A549 (cell line): ENCODE data around the gene MT1B. TPM values are rescaled to one million over a fixed set of nuclear protein-coding genes. Genes with fewer than 3 reads are reported as not detected.

ENCODE experiments used
- ATAC-seq, 2 experiments: fragments of 200-7000 bp in 1 of 2; fragments of >200 bp in 1 of 2; cut with Nextera tagmentation in 1 of 2; cut with Tn5 transposase in 1 of 2; 3 replicates each; pipeline versions ENCODE4 v1.8.0 to v1.9.1; 2018 to 2020; ENCODE audit warnings: mild to moderate bottlenecking in 1 of 2, moderate library complexity in 1 of 2
- CTCF ChIA-PET: fragments of 300-600 bp; sonication (Branson Sonifier 250); formaldehyde crosslinking; extraction: SDS; loops from one replicate; lab custom pipeline; 2021; ENCODE audit warnings: antibody characterized with exemption, inconsistent platforms; lab: Yijun Ruan, JAX
- POLR2A ChIA-PET: fragments of 350-600 bp; formaldehyde crosslinking; extraction: SDS; loops from one replicate; lab custom pipeline; 2021; ENCODE audit warnings: antibody characterized with exemption, inconsistent platforms; lab: Yijun Ruan, JAX
- DNase-seq, 2 experiments: peaks; one replicate each; pipeline versions ENCODE4 v3.0.0 to v3.0.0-alpha.2; 2011 to 2016; ENCODE audit warnings: low read depth in 1 of 2, low spot score in 1 of 2
- FAIRE-seq: peaks from 2 replicates; lab custom pipeline; 2011; peaks lifted over from hg19 to GRCh38; lab: Jason Lieb, UNC
- H3K27ac ChIP-seq, 2 experiments: fragments of >200 bp; sonication (Bioruptor Twin); formaldehyde crosslinking; 3 replicates each; pipeline ENCODE4 v1.5.1; 2016 to 2017
- H3K4me1 ChIP-seq: fragments of >200 bp; sonication (Bioruptor Twin); formaldehyde crosslinking; 3 replicates; pipeline ENCODE4 v1.6.1; 2016
- H3K4me2 ChIP-seq: fragments of >200 bp; sonication (Bioruptor Twin); formaldehyde crosslinking; 3 replicates; pipeline ENCODE4 v1.6.1; 2016
- H3K4me3 ChIP-seq: fragments of >200 bp; sonication (Bioruptor Twin); formaldehyde crosslinking; 3 replicates; pipeline ENCODE4 v1.5.1; 2016
- H3K9me3 ChIP-seq: fragments of >200 bp; sonication (Bioruptor Twin); formaldehyde crosslinking; 3 replicates; pipeline ENCODE4 v1.6.1; 2016
- BHLHE40 ChIP-seq: IDR thresholded peaks from 2 replicates; pipeline ENCODE4 v1.6.1; 2012; ENCODE audit warnings: low read depth, low read length, inconsistent platforms
- CEBPB ChIP-seq, 2 experiments: fragments of >200 bp in 1 of 2; sonication (Bioruptor Twin) in 1 of 2; formaldehyde crosslinking in 1 of 2; IDR thresholded peaks; 2 replicates each; pipeline ENCODE4 v1.6.1; 2012 to 2016
- CHD2 ChIP-seq: fragments of 150-350 bp; IDR thresholded peaks from 2 replicates; pipeline ENCODE4 v1.6.1; 2014; ENCODE audit warnings: low read length; ENCODE audit not compliant: partially characterized antibody
- CHD4 ChIP-seq: fragments of 200-600 bp; sonication (generic); IDR thresholded peaks from 2 replicates; pipeline ENCODE4 v1.6.1; 2016; ENCODE audit warnings: antibody characterized with exemption, mild to moderate bottlenecking, borderline replicate concordance
- EHMT2 ChIP-seq: fragments of 200-600 bp; sonication (generic); IDR thresholded peaks from 2 replicates; pipeline ENCODE4 v1.6.1; 2016; ENCODE audit warnings: antibody characterized with exemption, low read depth, mild to moderate bottlenecking, moderate library complexity
- FOSB ChIP-seq: fragments of 250-450 bp; sonication (Bioruptor Pico); IDR thresholded peaks from 2 replicates; pipeline ENCODE4 v1.5.0; 2020; ENCODE audit warnings: mild to moderate bottlenecking, moderate library complexity
- FOSL2 ChIP-seq, 2 experiments: fragments of 450-650 bp in 1 of 2; fragments of >200 bp in 1 of 2; sonication (Bioruptor Twin) in 1 of 2; formaldehyde crosslinking; IDR thresholded peaks; 2 replicates each; pipeline versions ENCODE4 v1.5.0 to v1.6.1; 2016 to 2020; ENCODE audit warnings: mild to moderate bottlenecking in 1 of 2, moderate library complexity in 1 of 2
- HDAC2 ChIP-seq: fragments of 200-600 bp; sonication (generic); IDR thresholded peaks from 2 replicates; pipeline ENCODE4 v1.6.1; 2016
- HEYL ChIP-seq: fragments of 250-450 bp; sonication (Bioruptor Pico); IDR thresholded peaks from 2 replicates; pipeline ENCODE4 v1.8.0; 2021; ENCODE audit warnings: mild to moderate bottlenecking, moderate library complexity
- HOXA7 ChIP-seq: fragments of 250-450 bp; sonication (Bioruptor Pico); IDR thresholded peaks from 2 replicates; pipeline ENCODE4 v1.5.0; 2020; ENCODE audit warnings: mild to moderate bottlenecking, moderate library complexity
- KDM5A ChIP-seq: fragments of 200-600 bp; sonication (generic); IDR thresholded peaks from 2 replicates; pipeline ENCODE4 v1.6.1; 2016; ENCODE audit warnings: antibody characterized with exemption, mild to moderate bottlenecking
- MAZ ChIP-seq: fragments of 150-350 bp; IDR thresholded peaks from 2 replicates; pipeline ENCODE4 v1.6.1; 2014; ENCODE audit warnings: antibody characterized with exemption, low read depth, low read length, borderline replicate concordance
- NPAS2 ChIP-seq: fragments of 250-450 bp; sonication (Bioruptor Pico); IDR thresholded peaks from 2 replicates; pipeline ENCODE4 v1.8.0; 2022; ENCODE audit warnings: mild to moderate bottlenecking, moderate library complexity, borderline replicate concordance
- POLR2A ChIP-seq: IDR thresholded peaks from 2 replicates; pipeline ENCODE4 v1.6.1; 2012; ENCODE audit warnings: mild to moderate bottlenecking, low read length
- POLR2AphosphoS2 ChIP-seq: conservative IDR thresholded peaks from 2 replicates; pipeline ENCODE4 v1.6.1; 2012; ENCODE audit warnings: low read length, improper control_type of control experiment, inconsistent platforms
- RAD21 ChIP-seq, 2 experiments: fragments of >200 bp in 1 of 2; sonication (Bioruptor Twin) in 1 of 2; formaldehyde crosslinking in 1 of 2; IDR thresholded peaks in 1 of 2; conservative IDR thresholded peaks in 1 of 2; 2 replicates in 1 of 2; 3 replicates in 1 of 2; pipeline ENCODE4 v1.6.1; 2012 to 2018; ENCODE audit warnings: inconsistent platforms in 1 of 2
- SMC3 ChIP-seq: fragments of >200 bp; sonication (Bioruptor Twin); formaldehyde crosslinking; IDR thresholded peaks from 3 replicates; pipeline ENCODE4 v1.6.1; 2018; ENCODE audit warnings: inconsistent platforms
- WGBS: methylation state at CpG from one replicate; pipeline ENCODE4 v1.1.6; 2017; ENCODE audit errors: missing lambda C conversion rate; 5-methylcytosine and 5-hydroxymethylcytosine counted together
- polyA plus RNA-seq, 4 experiments: library from polyadenylated mRNA; depleted of rRNA in 3 of 4; stranded (reverse); fragments of >200 nt; fragmentation: RNase III in 1 of 4; extraction: RNeasy Plus Mini Kit Qiagen cat#74134 plus additional on column Dnase treatment in 1 of 4; gene quantifications; 2 replicates in 3 of 4; 3 replicates in 1 of 4; pipeline ENCODE4 v1.2.3, GENCODE V29; 2011 to 2017
- TF ChIP-seq, protein P1 (sequence below): IDR thresholded peaks from 2 replicates; pipeline ENCODE4 v1.6.1; 2012
- TF ChIP-seq, protein P2 (sequence below): IDR thresholded peaks from 2 replicates; pipeline ENCODE4 v1.6.1; 2012

Gene MT1B
- polyA plus RNA-seq, 2 of the 4 experiments (the other 2 are of a cell fraction) = not detected

DNA sequence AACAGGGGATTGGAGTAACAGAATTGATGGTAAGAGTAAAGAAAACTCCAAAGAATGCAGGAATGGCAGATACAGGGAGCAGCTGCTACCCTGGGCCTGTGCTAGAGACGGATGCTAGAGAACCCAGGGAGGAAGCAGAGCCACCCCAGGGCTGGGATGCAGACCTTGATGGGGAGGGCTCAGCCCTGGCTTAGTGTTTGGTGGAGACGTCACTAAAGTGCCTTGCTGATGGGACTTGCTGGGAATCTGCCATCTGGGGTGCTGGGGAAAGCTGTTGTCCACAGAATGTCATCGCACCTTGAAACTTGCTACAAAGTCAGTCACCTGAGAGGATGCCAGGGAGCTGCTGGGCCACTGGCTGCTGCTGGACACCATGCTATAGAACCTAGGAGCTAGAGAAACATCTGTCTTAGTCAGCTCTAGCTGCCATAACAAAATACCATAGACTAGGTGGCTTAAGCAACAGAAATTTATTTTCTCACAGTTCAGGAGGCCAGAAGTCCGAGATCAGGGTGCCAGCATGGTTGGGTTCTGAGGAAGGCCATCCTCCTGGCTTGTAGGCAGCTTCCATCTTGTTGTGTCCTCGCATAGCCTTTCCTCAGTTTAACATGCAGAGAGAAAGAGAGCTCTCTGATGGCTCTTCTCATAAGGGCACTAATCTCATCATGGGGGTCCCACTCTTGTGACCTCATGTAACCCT is 45.9 kb downstream of the MT1B start:
- POLR2A ChIA-PET = no interaction called here

DNA sequence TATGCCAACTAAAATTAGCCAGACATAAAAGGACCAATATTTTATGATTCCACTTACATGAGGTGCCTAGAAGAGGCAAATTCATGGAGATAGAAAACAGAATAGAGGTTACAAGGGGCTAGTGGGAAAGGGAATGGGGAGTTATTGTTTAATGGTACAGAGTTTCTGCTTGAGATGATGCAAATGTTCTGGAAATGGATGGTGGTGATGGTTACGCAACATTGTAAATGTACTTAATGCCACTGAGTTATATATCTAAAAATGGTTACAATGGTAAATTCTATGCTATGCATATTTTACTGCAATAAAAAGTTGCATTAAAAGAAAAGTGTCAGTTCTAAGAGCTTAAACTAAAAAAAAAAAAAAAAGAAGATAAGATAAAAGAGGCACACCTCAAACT is 48.5 kb downstream of the MT1B start:
- no peak for TF ChIP-seq POLR2A
- TF ChIP-seq CEBPB (IDR thresholded peaks at IDR 0.05) = peak; percentile 51 to 78; a peak in 3 of 4 replicates
- WGBS = 93% methylated on average over 1 of the region's 1 CpG
- FAIRE-seq (no peak), DNase-seq (no peak), ATAC-seq (no peak)
- POLR2A ChIA-PET = interaction anchor here (0.7 to 1.3 kb wide), 3 partner anchors 18 to 137 kb away, joined by 3 to 8 read pairs (median 5); partner anchors contain the start of genes MT1X and MT2A
- no peak overlapping the region; a peak in 1 of 6 replicates for H3K27ac ChIP-seq
- peaks cover 2% of the 10 kb centered on the region; the same call in 1 of the 3 replicates for H3K4me1 ChIP-seq
- no peak overlapping the region for H3K4me3 ChIP-seq
- CTCF ChIA-PET = interaction anchor here (1.1 to 4.6 kb wide), 12 partner anchors 9 to 373 kb away, joined by 3 to 104 read pairs (median 30); partner anchors contain the start of genes MT1X and MT2A
- 0 out of 3 replicates have a peak, but pooled peaks cover 6% of the 10 kb centered on the region for H3K9me3 ChIP-seq
- no peak overlapping the region for H3K4me2 ChIP-seq

More for the DNA sequence above, 45.9 kb downstream of the MT1B start:
- 63% methylated on average over 5 of the region's 5 CpGs for WGBS
- H3K9me3 ChIP-seq = peaks cover 6% of the 10 kb centered on the region; the same call in 1 of the 3 replicates
- H3K4me2 ChIP-seq = no peak overlapping the region
- H3K27ac ChIP-seq = no peak overlapping the region
- TF ChIP-seq HEYL (CRISPR knock-in tag) = no peak
- TF ChIP-seq, protein P1, sequence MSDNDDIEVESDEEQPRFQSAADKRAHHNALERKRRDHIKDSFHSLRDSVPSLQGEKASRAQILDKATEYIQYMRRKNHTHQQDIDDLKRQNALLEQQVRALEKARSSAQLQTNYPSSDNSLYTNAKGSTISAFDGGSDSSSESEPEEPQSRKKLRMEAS = no peak
- TF ChIP-seq CHD2 = no peak
- TF ChIP-seq FOSL2 (IDR thresholded peaks at IDR 0.05) = no peak
- no peak for TF ChIP-seq FOSL2 (CRISPR knock-in tag; IDR thresholded peaks at IDR 0.05)
- TF ChIP-seq HDAC2 = no peak
- TF ChIP-seq CHD4 = no peak
- no peak for TF ChIP-seq SMC3
- no peak for TF ChIP-seq BHLHE40
- TF ChIP-seq RAD21 (conservative IDR thresholded peaks at IDR 0.05 in 1 of 2, IDR thresholded peaks at IDR 0.05 in 1 of 2) = no peak
- TF ChIP-seq FOSB (CRISPR knock-in tag) = no peak
- no peak for TF ChIP-seq MAZ
- no peak for TF ChIP-seq POLR2AphosphoS2
- H3K4me3 ChIP-seq = no peak overlapping the region
- ATAC-seq (no peak), DNase-seq (no peak), FAIRE-seq (no peak)
- CTCF ChIA-PET = interaction anchor here (0.8 to 2.4 kb wide), 10 partner anchors 12 to 365 kb away, joined by 3 to 10 read pairs (median 5); no protein-coding TSS in a partner anchor
- peaks cover 3% of the 10 kb centered on the region for H3K4me1 ChIP-seq

DNA sequence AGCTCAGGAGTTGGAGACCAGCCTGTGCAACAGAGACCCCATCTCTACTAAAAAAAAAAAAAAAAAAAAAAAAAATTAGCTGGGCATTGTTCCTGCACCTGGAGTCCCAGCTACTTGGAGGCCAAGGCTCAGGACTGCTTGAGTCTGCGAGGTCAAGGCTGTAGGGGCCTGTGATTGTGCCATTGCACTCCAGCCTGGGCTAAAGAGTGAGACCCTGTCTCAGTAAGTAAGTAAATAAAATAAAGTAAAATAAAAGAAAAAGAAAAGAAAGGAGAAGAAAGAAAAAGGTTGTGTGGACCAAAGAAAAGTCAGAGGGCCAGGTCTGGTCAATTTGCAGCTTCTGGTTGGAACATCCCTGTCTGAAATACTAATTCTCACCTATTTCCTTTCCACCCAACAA is 48.9 kb downstream of the MT1B start:
- 94% methylated on average over 1 of the region's 1 CpG for WGBS
- H3K4me3 ChIP-seq = no peak overlapping the region
- CTCF ChIA-PET = interaction anchor here (0.6 to 4.6 kb wide), 21 partner anchors 9 to 399 kb away, joined by 3 to 104 read pairs (median 22); partner anchors contain the start of genes BBS2, MT1A, MT1G and MT1X
- no peak overlapping the region for H3K27ac ChIP-seq
- 0 out of 3 replicates have a peak, but pooled peaks cover 6% of the 10 kb centered on the region for H3K9me3 ChIP-seq
- no peak for ATAC-seq
- peaks cover 2% of the 10 kb centered on the region; the same call in 1 of the 3 replicates for H3K4me1 ChIP-seq
- no peak for DNase-seq
- no peak for FAIRE-seq
- H3K4me2 ChIP-seq = no peak overlapping the region
- TF ChIP-seq NPAS2 = no peak
- TF ChIP-seq EHMT2 = no peak
- no peak for TF ChIP-seq HOXA7
- TF ChIP-seq KDM5A = no peak
- TF ChIP-seq, protein P2, sequence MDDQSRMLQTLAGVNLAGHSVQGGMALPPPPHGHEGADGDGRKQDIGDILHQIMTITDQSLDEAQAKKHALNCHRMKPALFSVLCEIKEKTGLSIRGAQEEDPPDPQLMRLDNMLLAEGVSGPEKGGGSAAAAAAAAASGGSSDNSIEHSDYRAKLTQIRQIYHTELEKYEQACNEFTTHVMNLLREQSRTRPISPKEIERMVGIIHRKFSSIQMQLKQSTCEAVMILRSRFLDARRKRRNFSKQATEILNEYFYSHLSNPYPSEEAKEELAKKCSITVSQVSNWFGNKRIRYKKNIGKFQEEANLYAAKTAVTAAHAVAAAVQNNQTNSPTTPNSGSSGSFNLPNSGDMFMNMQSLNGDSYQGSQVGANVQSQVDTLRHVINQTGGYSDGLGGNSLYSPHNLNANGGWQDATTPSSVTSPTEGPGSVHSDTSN = no peak
- TF ChIP-seq, all 56 proteins: peak for 0
- POLR2A ChIA-PET = interaction anchor here (0.7 to 1.5 kb wide), 4 partner anchors 16 to 137 kb away, joined by 3 to 8 read pairs (median 4); partner anchors contain the start of genes MT1X and MT2A
